ENCODE measurements around the gene FLT1. TPM values are rescaled to one million over a fixed set of nuclear protein-coding genes. Genes with fewer than 3 reads are reported as not detected.

The FLT1 gene
- total RNA-seq (2022) = not detected in 2 replicates
- percentile 6 among the genes with signal in this experiment for Bru-seq, nascent RNA
- BruChase-seq, experiment 1, labeled RNA remaining after a 6-hour chase = percentile 1 among the genes with signal in this experiment
- percentile 1 among the genes with signal in this experiment for BruChase-seq, experiment 2, labeled RNA remaining after a 2-hour chase
- long read RNA-seq = 0 reads

GRCh38 chr13:28494778-28495537, at the start of gene FLT1:
TSS of gene FLT1 (minus strand) at chr13:28495128. CDS start at chr13:28494843, 285 bp downstream.
- no peaks in the 10 kb centered on the region for H3K36me3 Mint-ChIP-seq (ENCODE audit: insufficient read depth, unreplicated experiment)
- peak within 1 kb of the TSS; percentile 54 for H3K4me3 Mint-ChIP-seq (ENCODE audit: low read depth, unreplicated experiment)
- CTCF ChIA-PET = no interaction called here
- no peak within 1 kb of the TSS for H3K27ac Mint-ChIP-seq (ENCODE audit: unreplicated experiment)
- BruUV-seq (replicated peaks) = no TSS peak
- H3K9me3 Mint-ChIP-seq (ENCODE audit: low read depth, unreplicated experiment) = no peaks in the 10 kb centered on the region
- H3K4me1 Mint-ChIP-seq (ENCODE audit: low read depth, unreplicated experiment) = no peaks in the 10 kb centered on the region
- no peak for TF ChIP-seq CTCF (IDR thresholded peaks at IDR 0.05; ENCODE audit: unreplicated experiment)
- intact Hi-C loops (cut with micrococcal nuclease; ENCODE audit: unreplicated experiment) = no loop called here
- peak; percentile 6 for DNase-seq
- peaks cover 55% of the 10 kb centered on the region for H3K27me3 Mint-ChIP-seq (ENCODE audit: unreplicated experiment)

GRCh38 chr13:28544026-28544425, 49.1 kb upstream of the FLT1 start:
- CTCF ChIA-PET = no interaction called here
- Mint-ChIP-seq H3K4me3 (ENCODE audit: low read depth, unreplicated experiment) (no peak overlapping the region), H3K27ac (ENCODE audit: unreplicated experiment) (no peak overlapping the region)

GRCh38 chr13:28542804-28543203, 47.9 kb upstream of the FLT1 start:
- CTCF ChIA-PET = no interaction called here
- no peak for DNase-seq
- no peak for TF ChIP-seq CTCF (IDR thresholded peaks at IDR 0.05; ENCODE audit: unreplicated experiment)
- no TSS peak for BruUV-seq (replicated peaks)
- peaks cover 9% of the 10 kb centered on the region for H3K27me3 Mint-ChIP-seq (ENCODE audit: unreplicated experiment)
- no peak overlapping the region for H3K4me3 Mint-ChIP-seq (ENCODE audit: low read depth, unreplicated experiment)
- no peak overlapping the region for H3K27ac Mint-ChIP-seq (ENCODE audit: unreplicated experiment)
- no peaks in the 10 kb centered on the region for H3K4me1 Mint-ChIP-seq (ENCODE audit: low read depth, unreplicated experiment)
- H3K9me3 Mint-ChIP-seq (ENCODE audit: low read depth, unreplicated experiment) = peaks cover 7% of the 10 kb centered on the region
- intact Hi-C loops (cut with micrococcal nuclease; ENCODE audit: unreplicated experiment) = no loop called here
- no peaks in the 10 kb centered on the region for H3K36me3 Mint-ChIP-seq (ENCODE audit: insufficient read depth, unreplicated experiment)

More at GRCh38 chr13:28544026-28544425, 49.1 kb upstream of the FLT1 start:
- intact Hi-C loops (cut with micrococcal nuclease; ENCODE audit: unreplicated experiment) = no loop called here
- Mint-ChIP-seq H3K4me1 (ENCODE audit: low read depth, unreplicated experiment) (no peaks in the 10 kb centered on the region), H3K9me3 (ENCODE audit: low read depth, unreplicated experiment) (peaks cover 7% of the 10 kb centered on the region), H3K36me3 (ENCODE audit: insufficient read depth, unreplicated experiment) (no peaks in the 10 kb centered on the region), H3K27me3 (ENCODE audit: unreplicated experiment) (peaks cover 21% of the 10 kb centered on the region)
- DNase-seq = no peak
- no TSS peak for BruUV-seq (replicated peaks)
- no peak for TF ChIP-seq CTCF (IDR thresholded peaks at IDR 0.05; ENCODE audit: unreplicated experiment)

- Mint-ChIP-seq H3K27me3 (ENCODE audit: unreplicated experiment) (peaks cover under 1% of the 10 kb centered on the region), H3K36me3 (ENCODE audit: insufficient read depth, unreplicated experiment) (no peaks in the 10 kb centered on the region), H3K27ac (ENCODE audit: unreplicated experiment) (no peak overlapping the region), H3K4me3 (ENCODE audit: low read depth, unreplicated experiment) (no peak overlapping the region), H3K4me1 (ENCODE audit: low read depth, unreplicated experiment) (peaks cover 4% of the 10 kb centered on the region), H3K9me3 (ENCODE audit: low read depth, unreplicated experiment) (peaks cover 7% of the 10 kb centered on the region)
- no peak for TF ChIP-seq CTCF (IDR thresholded peaks at IDR 0.05; ENCODE audit: unreplicated experiment)
- intact Hi-C loops (cut with micrococcal nuclease; ENCODE audit: unreplicated experiment) = no loop called here
- BruUV-seq (replicated peaks) = no TSS peak
- CTCF ChIA-PET = no interaction called here
- DNase-seq = no peak
These were observed 47.0 kb upstream of the FLT1 start for GRCh38 chr13:28541966-28542365.

All from Calu3 (cell line).